Sigmoid colon (tissue), 4 donors: ENCODE results near the gene COBL.

ENCODE experiments used
- EP300 ChIP-seq, 4 donors: sonication (generic); formaldehyde crosslinking; IDR thresholded peaks; one replicate each; pipeline ENCODE4 v1.6.1; 2017; ENCODE audit warnings: antibody characterized with exemption in 4 of 4
- POLR2A ChIP-seq, 2 donors: fragments of 450-650 bp; IDR thresholded peaks; one replicate each; pipeline ENCODE4 v1.6.1; 2016; ENCODE audit warnings: antibody characterized with exemption in 2 of 2, mild to moderate bottlenecking in 2 of 2, moderate library complexity in 2 of 2
- POLR2AphosphoS5 ChIP-seq, 4 donors: sonication (generic); formaldehyde crosslinking; IDR thresholded peaks; one replicate each; pipeline ENCODE4 v1.6.1; 2017; ENCODE audit warnings: antibody characterized with exemption in 4 of 4
- TF ChIP-seq, protein P1 (sequence below), 4 experiments: fragments of 450-650 bp in 3 of 4; fragments of 200-600 bp in 1 of 4; IDR thresholded peaks; one replicate each; pipeline ENCODE4 v1.5.1; 2016 to 2019; ENCODE audit warnings: antibody characterized with exemption in 4 of 4, mild to moderate bottlenecking in 3 of 4, moderate library complexity in 2 of 4

- TF ChIP-seq, protein P1, sequence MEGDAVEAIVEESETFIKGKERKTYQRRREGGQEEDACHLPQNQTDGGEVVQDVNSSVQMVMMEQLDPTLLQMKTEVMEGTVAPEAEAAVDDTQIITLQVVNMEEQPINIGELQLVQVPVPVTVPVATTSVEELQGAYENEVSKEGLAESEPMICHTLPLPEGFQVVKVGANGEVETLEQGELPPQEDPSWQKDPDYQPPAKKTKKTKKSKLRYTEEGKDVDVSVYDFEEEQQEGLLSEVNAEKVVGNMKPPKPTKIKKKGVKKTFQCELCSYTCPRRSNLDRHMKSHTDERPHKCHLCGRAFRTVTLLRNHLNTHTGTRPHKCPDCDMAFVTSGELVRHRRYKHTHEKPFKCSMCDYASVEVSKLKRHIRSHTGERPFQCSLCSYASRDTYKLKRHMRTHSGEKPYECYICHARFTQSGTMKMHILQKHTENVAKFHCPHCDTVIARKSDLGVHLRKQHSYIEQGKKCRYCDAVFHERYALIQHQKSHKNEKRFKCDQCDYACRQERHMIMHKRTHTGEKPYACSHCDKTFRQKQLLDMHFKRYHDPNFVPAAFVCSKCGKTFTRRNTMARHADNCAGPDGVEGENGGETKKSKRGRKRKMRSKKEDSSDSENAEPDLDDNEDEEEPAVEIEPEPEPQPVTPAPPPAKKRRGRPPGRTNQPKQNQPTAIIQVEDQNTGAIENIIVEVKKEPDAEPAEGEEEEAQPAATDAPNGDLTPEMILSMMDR (IDR thresholded peaks at IDR 0.05): no peak
- no peak for TF ChIP-seq POLR2AphosphoS5 (IDR thresholded peaks at IDR 0.05)
- no peak for TF ChIP-seq POLR2A (IDR thresholded peaks at IDR 0.05)
- TF ChIP-seq EP300 (IDR thresholded peaks at IDR 0.05): no peak
Measured at GRCh38 chr7:51230723-51231122, 85.9 kb downstream of the COBL start.
